Measurements from ENCODE around the gene NFYA.
"Not testable (repeated sequence)": the region's sequence is repeated elsewhere in the genome, so short reads cannot be mapped to it uniquely, and the experiment has no call there.

The NFYA gene

GRCh38 chr6:41092421-41093140, 19.8 kb downstream of the NFYA start:
- H3K4me1 Mint-ChIP-seq = no peaks in the 10 kb centered on the region
- no peaks in the 10 kb centered on the region for H3K9me3 Mint-ChIP-seq
- H3K27ac Mint-ChIP-seq = no peak overlapping the region
- no peaks in the 10 kb centered on the region for H3K27me3 Mint-ChIP-seq
- H3K4me3 Mint-ChIP-seq = no peak overlapping the region
- ATAC-seq (replicated peaks) (peak; percentile 52 to 53), DNase-seq (no peak)
- peaks cover 28 to 52% of the 10 kb centered on the region in 2 donors for H3K36me3 Mint-ChIP-seq

DNA sequence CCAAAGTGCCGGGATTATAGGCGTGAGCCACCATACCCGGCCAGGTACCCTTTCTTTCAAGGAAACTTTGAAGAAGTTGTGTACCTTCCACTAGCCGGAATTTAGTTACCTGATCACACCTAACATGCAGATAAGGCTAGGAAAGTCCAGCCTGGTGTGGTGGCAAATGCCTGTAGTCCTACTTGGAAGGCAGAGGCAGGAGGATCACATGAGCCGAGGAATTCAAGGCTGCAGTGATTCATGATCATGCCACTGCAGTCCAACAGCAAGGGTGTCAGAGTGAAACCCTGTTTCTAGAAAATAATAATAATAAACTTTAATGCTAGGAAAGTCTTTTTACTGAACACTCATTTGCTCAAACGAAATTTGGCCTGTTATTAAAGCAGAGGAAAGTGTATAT, 21.0 kb downstream of the NFYA start:
- no peaks in the 10 kb centered on the region for H3K27me3 Mint-ChIP-seq
- DNase-seq = no peak

DNA sequence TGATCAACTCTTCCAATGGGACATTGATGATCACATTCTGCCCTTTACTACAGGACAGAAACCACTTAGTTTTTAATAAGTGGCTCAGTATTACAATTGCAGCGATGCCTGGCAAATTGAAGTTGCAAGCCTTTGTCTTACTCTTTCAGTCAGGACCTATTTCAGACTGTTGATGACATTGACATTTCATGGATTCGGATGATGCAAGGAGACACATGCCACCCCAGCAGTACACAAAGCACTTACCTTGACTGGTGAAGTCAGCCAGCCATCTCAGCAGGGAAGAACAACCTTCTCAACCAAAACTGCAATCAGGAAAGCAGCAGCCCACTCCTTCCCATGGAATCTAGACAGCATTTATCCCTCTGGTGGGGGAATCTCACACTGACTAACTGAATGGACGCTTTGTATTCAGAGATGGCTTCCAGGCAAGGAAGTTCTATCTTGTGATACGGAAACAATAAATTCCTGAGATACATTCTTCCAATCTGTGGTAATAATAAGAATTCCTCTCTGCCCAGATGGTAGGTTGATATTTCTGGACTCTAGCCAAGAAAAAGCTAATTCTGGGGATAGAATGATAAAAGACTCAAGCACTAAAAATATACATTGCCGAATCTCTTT, 24.8 kb downstream of the NFYA start:
- no peaks in the 10 kb centered on the region for H3K27me3 Mint-ChIP-seq
- no peak overlapping the region for H3K27ac Mint-ChIP-seq
- peaks cover 41 to 52% of the 10 kb centered on the region in 2 donors for H3K36me3 Mint-ChIP-seq
- ATAC-seq (replicated peaks) = no peak
- no peak for DNase-seq
- H3K9me3 Mint-ChIP-seq = no peaks in the 10 kb centered on the region
- peaks cover 1 to 5% of the 10 kb centered on the region in 2 donors for H3K4me1 Mint-ChIP-seq
- no peak overlapping the region for H3K4me3 Mint-ChIP-seq

More for the DNA sequence above, 21.0 kb downstream of the NFYA start:
- peak overlapping the region; percentile 5 for H3K27ac Mint-ChIP-seq
- ATAC-seq (replicated peaks) = no peak
- no peak overlapping the region for H3K4me3 Mint-ChIP-seq
- H3K9me3 Mint-ChIP-seq = no peaks in the 10 kb centered on the region
- peaks cover 32 to 57% of the 10 kb centered on the region in 2 donors for H3K36me3 Mint-ChIP-seq
- H3K4me1 Mint-ChIP-seq = no peaks in the 10 kb centered on the region

- Mint-ChIP-seq H3K4me3 (no peak overlapping the region), H3K27ac (no peak overlapping the region), H3K27me3 (no peaks in the 10 kb centered on the region), H3K36me3 (peaks cover 41 to 49% of the 10 kb centered on the region in 2 donors), H3K9me3 (no peaks in the 10 kb centered on the region), H3K4me1 (peaks cover 1 to 5% of the 10 kb centered on the region in 2 donors)
- no peak for ATAC-seq (replicated peaks)
- no peak for DNase-seq
These were observed 25.6 kb downstream of the NFYA start for GRCh38 chr6:41098366-41098765.

DNA sequence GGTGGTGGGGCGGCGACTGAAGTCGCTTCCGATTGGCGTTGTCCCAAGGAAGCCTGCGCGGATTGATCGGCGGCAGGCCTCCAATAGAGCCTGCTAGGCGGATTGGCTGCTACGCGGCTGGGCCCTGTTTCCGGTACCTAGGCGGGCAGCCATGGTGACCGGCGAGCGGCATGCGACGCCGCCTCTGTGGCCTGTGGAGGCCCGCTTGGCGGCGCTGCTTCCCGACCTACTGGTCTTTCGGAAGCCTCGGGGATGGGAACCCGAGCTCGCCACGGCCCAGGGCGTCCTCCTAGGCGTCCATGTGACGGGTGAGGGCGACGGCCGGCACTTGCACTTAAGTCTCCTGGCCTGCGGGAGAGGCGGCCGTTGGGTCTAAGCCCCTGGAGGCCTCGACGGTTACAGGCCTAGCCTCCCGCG, 28.1 kb downstream of the NFYA start:
- H3K4me3 Mint-ChIP-seq = no peak overlapping the region
- no peak overlapping the region for H3K27ac Mint-ChIP-seq
- DNase-seq = no peak
- peaks cover 1 to 5% of the 10 kb centered on the region in 2 donors for H3K4me1 Mint-ChIP-seq
- H3K36me3 Mint-ChIP-seq = peaks cover 31 to 39% of the 10 kb centered on the region in 2 donors
- H3K9me3 Mint-ChIP-seq = no peaks in the 10 kb centered on the region
- ATAC-seq (replicated peaks) = no peak
- H3K27me3 Mint-ChIP-seq = no peaks in the 10 kb centered on the region

GRCh38 chr6:41103847-41104246, 31.1 kb downstream of the NFYA start:
- peaks cover 1 to 5% of the 10 kb centered on the region in 2 donors for H3K4me1 Mint-ChIP-seq
- DNase-seq (no peak), ATAC-seq (replicated peaks) (no peak)

DNA sequence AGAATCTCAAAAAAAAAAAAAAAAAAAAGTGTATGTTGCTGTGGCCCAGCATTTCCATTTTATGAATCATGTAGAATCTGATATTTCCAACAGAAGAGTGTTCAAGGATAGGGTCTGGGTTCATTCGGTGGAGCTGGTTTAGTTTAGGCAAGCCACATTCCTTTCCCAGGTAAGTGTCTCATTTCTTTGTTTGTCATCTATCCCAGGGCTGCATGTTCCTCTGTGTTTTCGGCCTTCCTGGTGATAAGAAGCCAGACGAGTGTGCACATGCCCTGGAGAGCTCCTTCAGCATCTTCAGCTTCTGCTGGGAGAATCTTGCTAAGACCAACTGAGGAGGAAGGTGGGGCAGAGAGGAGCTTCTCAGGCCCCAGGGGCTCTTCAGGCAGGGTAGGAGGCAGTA, 38.2 kb downstream of the NFYA start:
- Mint-ChIP-seq H3K36me3 (peaks cover 16 to 19% of the 10 kb centered on the region in 2 donors), H3K27ac (no peak overlapping the region), H3K9me3 (no peaks in the 10 kb centered on the region), H3K4me3 (no peak overlapping the region), H3K4me1 (no peaks in the 10 kb centered on the region), H3K27me3 (no peaks in the 10 kb centered on the region)
- no peak for DNase-seq
- ATAC-seq (replicated peaks) = no peak

More at GRCh38 chr6:41103847-41104246, 31.1 kb downstream of the NFYA start:
- no peaks in the 10 kb centered on the region for H3K9me3 Mint-ChIP-seq
- H3K27me3 Mint-ChIP-seq = no peaks in the 10 kb centered on the region
- peaks cover 22% of the 10 kb centered on the region in 2 donors for H3K36me3 Mint-ChIP-seq
- H3K4me3 Mint-ChIP-seq = no peak overlapping the region
- no peak overlapping the region for H3K27ac Mint-ChIP-seq

GRCh38 chr6:41115027-41115426, 42.3 kb downstream of the NFYA start:
- peaks cover 10 to 11% of the 10 kb centered on the region in 2 donors for H3K36me3 Mint-ChIP-seq
- not testable (repeated sequence) for H3K27ac Mint-ChIP-seq; H3K27me3 Mint-ChIP-seq; H3K4me3 Mint-ChIP-seq; H3K4me1 Mint-ChIP-seq; ATAC-seq (replicated peaks); H3K9me3 Mint-ChIP-seq; DNase-seq

DNA sequence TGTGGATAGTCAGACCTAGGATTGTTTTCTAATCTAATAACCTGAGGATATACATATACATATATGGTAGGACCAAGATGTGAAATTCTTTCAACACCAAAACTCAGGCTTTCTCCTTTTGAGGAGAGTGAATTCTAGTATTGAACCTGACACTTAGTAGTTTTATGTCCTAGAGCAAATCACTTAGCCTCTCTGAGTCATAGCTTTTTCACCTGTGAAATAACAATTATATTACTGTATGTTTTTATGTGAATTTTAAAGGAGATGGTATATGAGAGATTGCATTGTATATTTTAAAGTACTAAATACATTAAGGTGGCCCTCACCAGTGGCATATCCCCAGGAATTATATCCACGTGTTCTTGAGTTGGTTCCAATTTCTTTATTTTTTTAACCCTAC, 46.7 kb downstream of the NFYA start:
- Mint-ChIP-seq H3K27me3 (no peaks in the 10 kb centered on the region), H3K4me1 (no peaks in the 10 kb centered on the region), H3K27ac (no peak overlapping the region), H3K36me3 (peaks cover 12 to 16% of the 10 kb centered on the region in 2 donors), H3K4me3 (no peak overlapping the region), H3K9me3 (no peaks in the 10 kb centered on the region)
- ATAC-seq (replicated peaks) (no peak), DNase-seq (no peak)

DNA sequence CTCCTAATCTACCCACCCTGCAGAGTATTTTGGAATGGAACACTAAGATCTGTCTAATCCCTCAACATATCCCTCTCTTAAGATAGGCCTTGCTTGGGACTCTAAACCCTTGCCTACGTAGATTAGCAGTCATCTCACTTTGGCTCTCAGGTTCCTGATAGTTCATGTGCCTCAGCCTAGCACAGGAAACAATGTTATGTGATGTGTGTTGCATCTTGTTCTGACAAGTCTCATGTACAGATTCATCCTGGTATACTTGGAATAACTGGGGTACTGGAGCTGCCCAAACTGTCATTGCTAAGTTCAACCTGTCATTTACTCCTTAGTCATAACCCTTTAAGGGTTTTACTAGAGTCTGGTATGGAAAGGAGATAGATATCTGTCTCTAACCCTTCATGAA, 47.3 kb downstream of the NFYA start:
- Mint-ChIP-seq H3K27me3 (no peaks in the 10 kb centered on the region), H3K9me3 (no peaks in the 10 kb centered on the region), H3K4me3 (no peak overlapping the region), H3K36me3 (peaks cover 12 to 13% of the 10 kb centered on the region in 2 donors), H3K4me1 (no peaks in the 10 kb centered on the region), H3K27ac (no peak overlapping the region)
- no peak for ATAC-seq (replicated peaks)
- no peak for DNase-seq

DNA sequence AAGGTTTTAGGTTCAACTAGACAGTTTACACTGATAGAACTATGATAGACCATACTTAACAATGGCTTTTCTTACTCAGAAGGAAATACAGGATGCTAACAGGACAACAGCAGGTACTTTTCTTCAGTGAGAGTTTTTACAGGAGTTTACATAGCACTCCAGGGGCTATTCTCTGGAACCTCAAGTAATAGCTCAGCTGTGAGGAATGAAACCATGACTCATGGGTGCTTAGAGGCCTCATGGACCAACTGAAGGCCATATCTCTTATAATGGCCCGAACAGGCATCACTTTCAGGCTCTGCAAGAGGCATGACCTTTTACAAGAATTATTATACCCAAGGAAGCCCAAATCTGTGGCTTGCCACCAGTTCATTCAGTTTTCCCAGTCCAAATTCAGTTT, 49.6 kb downstream of the NFYA start:
- H3K36me3 Mint-ChIP-seq = peaks cover 17 to 18% of the 10 kb centered on the region in 2 donors

GRCh38 chr6:41122918-41123317, 50.1 kb downstream of the NFYA start:
- H3K4me3 Mint-ChIP-seq = no peak overlapping the region
- no peaks in the 10 kb centered on the region for H3K9me3 Mint-ChIP-seq
- H3K4me1 Mint-ChIP-seq = no peaks in the 10 kb centered on the region
- ATAC-seq (replicated peaks) (no peak), DNase-seq (no peak)
- H3K27ac Mint-ChIP-seq = no peak overlapping the region
- no peaks in the 10 kb centered on the region for H3K27me3 Mint-ChIP-seq
- peaks cover 17 to 21% of the 10 kb centered on the region in 2 donors for H3K36me3 Mint-ChIP-seq

More for the DNA sequence above, 49.6 kb downstream of the NFYA start:
- ATAC-seq (replicated peaks) (no peak), DNase-seq (no peak)
- Mint-ChIP-seq H3K27ac (no peak overlapping the region), H3K4me3 (no peak overlapping the region), H3K9me3 (no peaks in the 10 kb centered on the region), H3K4me1 (no peaks in the 10 kb centered on the region), H3K27me3 (no peaks in the 10 kb centered on the region)

GRCh38 chr6:41125282-41125681, 52.5 kb downstream of the NFYA start:
- Mint-ChIP-seq H3K9me3 (no peaks in the 10 kb centered on the region), H3K36me3 (peaks cover 17 to 20% of the 10 kb centered on the region in 2 donors), H3K4me3 (no peak overlapping the region), H3K27me3 (no peaks in the 10 kb centered on the region), H3K27ac (no peak overlapping the region), H3K4me1 (no peaks in the 10 kb centered on the region)
- no peak for DNase-seq
- ATAC-seq (replicated peaks) = no peak

GRCh38 chr6:41132254-41132653, 59.5 kb downstream of the NFYA start:
- Mint-ChIP-seq H3K27ac (no peak overlapping the region), H3K36me3 (peaks cover 9 to 18% of the 10 kb centered on the region in 2 donors)

More at GRCh38 chr6:41132254-41132653, 59.5 kb downstream of the NFYA start:
- Mint-ChIP-seq H3K27me3 (no peaks in the 10 kb centered on the region), H3K4me3 (no peak overlapping the region), H3K4me1 (no peaks in the 10 kb centered on the region), H3K9me3 (no peaks in the 10 kb centered on the region)
- DNase-seq = no peak
- ATAC-seq (replicated peaks) = no peak
